GM18951 (cell line): ENCODE data around the gene PLEKHA4.
"Not testable (repeated sequence)": the region's sequence is repeated elsewhere in the genome, so short reads cannot be mapped to it uniquely, and the experiment has no call there.

ENCODE experiments used
- POLR2A ChIP-seq: IDR thresholded peaks from 4 replicates; pipeline ENCODE4 v1.6.1; 2011; ENCODE audit warnings: mild to moderate bottlenecking; ENCODE audit not compliant: insufficient read length, insufficient read depth; ENCODE audit errors: extremely low read depth
- in situ Hi-C: fragments of 300-500 bp; cut with MboI; formaldehyde crosslinking; loops from one replicate; pipeline ENCODE4 v1.12.0; 2022; ENCODE audit warnings: low sequenced_read_pairs, mixed read lengths, inconsistent platforms; ENCODE audit not compliant: unreplicated experiment

The PLEKHA4 gene

DNA sequence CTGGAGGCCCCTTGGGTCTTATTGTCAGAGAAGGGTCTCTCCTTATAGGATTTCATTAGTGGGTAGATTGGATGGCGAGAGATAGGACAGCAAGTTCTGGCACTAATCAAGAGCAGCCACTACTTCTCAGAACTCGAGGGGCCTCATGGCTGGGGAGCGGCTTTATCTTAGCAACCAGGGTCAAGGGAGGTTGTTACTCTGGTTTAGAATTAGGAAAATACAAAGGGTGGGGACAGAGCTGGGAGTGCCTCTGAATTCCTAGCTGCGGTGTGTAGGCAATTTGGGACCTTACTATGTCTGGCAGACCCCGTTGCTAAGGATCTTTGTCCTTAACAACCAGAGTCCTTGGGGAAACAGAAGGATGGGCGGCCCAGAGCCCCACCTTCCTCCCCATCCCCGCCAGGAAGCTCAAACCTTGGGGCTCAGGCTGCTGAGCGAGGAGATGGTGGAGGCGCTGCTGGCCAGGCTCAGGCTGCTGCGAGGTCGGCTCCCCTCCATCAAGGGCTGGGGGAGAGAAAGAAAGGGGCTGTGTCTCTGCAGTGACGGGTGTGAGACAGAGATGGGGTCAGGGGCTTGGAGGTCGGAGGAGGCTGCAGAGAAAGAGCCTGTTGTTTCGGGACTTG, 1.2 kb downstream of the PLEKHA4 start:
- TF ChIP-seq POLR2A, result no peak
- in situ Hi-C loops, result no loop called here

- in situ Hi-C loops, result no loop called here
- no peak for TF ChIP-seq POLR2A
Measured at GRCh38 chr19:48866692-48867091, 1.7 kb downstream of the PLEKHA4 start.

- in situ Hi-C loops, result no loop called here
- TF ChIP-seq POLR2A, result no peak
Measured at GRCh38 chr19:48862827-48863226, 5.6 kb downstream of the PLEKHA4 start.

DNA sequence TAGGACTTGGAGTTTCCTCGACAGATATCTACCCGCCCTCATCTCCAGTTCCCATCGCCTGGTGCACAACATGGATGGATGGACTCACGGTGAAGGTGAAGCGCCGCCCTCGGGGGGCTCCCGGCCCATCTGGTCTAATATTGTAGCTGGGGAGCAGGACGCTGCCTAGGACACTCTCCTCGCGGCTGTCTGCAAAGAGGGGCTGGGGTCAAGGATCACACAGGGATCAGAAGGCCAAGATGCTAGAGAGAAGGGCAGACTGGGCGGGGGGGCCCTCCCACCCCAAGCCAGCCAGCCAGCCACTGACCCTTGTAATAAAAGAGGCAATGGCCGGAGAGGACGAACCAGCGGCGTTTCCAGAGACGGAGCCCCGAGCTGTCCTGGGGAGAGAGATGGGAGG, 7.1 kb downstream of the PLEKHA4 start:
- TF ChIP-seq POLR2A, result no peak
- in situ Hi-C loops, result no loop called here

DNA sequence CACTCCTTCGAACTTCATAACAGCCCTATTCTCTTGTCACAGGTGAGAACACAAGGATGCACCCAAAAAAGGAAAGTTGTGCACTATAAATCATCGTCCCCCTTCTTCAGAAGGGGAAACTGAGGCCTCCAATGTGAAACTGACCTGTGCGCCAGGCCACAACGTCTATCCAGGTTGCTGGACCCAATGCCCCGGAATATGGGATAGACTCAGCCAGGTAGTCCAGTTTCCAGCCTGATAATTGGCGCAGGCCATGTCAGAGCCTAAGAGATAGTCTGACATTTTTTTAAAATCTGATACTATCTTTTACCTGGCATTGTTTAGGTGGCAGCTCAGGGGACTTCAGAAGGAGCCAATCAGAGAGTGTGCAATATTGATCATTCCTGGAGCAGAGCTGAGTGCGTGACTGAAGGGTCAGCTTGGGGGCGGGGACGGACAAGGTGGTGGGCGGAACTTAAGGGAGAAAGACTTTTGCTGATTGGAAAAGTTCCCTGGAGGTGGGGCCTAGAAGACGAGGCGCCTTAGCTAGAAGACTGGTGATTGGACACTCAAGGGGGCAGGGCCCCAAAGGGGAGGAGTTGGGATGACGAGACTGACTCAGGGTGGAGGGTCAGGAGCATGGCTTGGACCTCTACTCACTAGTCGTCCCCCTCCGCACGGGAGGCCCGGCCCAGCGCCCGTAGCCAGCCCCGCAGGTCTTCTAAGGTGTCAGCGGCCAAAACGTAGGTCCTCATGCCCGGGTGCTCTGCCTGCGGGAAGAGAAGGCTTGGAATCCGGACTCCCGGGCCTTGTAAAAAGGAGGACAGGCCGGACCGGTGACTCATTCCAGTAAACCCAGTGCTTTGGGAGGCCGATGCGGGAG, 8.5 kb downstream of the PLEKHA4 start:
- in situ Hi-C loops, result no loop called here

GRCh38 chr19:48858984-48859710, 9.3 kb downstream of the PLEKHA4 start:
- TF ChIP-seq POLR2A, result peak; percentile 54
- in situ Hi-C loops, result no loop called here

More for the DNA sequence above, 8.5 kb downstream of the PLEKHA4 start:
- peak; percentile 43 for TF ChIP-seq POLR2A

GRCh38 chr19:48856921-48857320, 11.5 kb downstream of the PLEKHA4 start:
- in situ Hi-C loops, result no loop called here
- no peak for TF ChIP-seq POLR2A

- in situ Hi-C loops, result no loop called here
- no peak for TF ChIP-seq POLR2A
Measured at GRCh38 chr19:48854103-48854502, 14.3 kb downstream of the PLEKHA4 start.

DNA sequence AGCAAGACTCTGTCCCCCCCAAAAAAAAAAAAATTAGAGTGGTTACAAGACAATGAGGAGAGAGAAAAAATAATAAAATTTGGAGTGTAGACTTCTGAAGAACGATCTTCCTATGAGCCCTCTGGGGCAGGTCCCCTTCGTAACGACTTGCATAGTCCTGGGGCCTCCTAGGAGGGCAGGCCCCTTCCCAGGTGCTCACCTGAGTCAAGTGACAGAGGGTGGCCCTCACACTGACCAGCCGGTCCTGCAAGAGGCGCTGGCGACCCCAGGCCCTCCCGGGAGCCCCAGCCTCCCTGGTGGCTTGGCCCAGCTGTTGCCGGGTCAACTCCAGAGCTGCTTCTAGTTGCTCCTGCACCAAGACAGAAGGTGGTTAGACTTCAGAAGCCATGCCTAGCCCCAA, 14.9 kb downstream of the PLEKHA4 start:
- TF ChIP-seq POLR2A, result no peak
- in situ Hi-C loops, result no loop called here

- in situ Hi-C loops, result no loop called here
- no peak for TF ChIP-seq POLR2A
Measured at GRCh38 chr19:48852292-48852691, 16.1 kb downstream of the PLEKHA4 start.

GRCh38 chr19:48846659-48847058, 21.8 kb downstream of the PLEKHA4 start:
- in situ Hi-C loops, result not testable (repeated sequence)

DNA sequence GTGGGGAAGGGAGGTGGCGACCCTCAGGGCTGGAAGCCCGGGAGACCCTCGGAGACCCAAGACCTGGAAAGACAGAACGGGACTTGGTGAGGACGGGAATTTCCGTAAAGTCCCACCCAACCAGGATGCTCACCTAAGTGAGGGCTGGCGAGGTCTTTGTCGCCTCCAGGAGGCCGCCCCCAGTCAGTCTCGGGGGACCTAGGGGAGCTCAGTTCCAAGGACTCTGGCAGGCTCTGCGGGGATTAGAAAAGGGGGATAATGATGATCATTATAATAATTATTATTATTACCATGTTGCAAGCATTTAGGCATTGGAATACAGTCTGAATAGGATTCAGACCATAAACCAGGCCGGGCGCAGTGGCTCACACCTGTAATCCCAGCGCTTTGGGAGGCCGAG, 23.0 kb downstream of the PLEKHA4 start:
- TF ChIP-seq POLR2A, result no peak
- in situ Hi-C loops, result no loop called here

DNA sequence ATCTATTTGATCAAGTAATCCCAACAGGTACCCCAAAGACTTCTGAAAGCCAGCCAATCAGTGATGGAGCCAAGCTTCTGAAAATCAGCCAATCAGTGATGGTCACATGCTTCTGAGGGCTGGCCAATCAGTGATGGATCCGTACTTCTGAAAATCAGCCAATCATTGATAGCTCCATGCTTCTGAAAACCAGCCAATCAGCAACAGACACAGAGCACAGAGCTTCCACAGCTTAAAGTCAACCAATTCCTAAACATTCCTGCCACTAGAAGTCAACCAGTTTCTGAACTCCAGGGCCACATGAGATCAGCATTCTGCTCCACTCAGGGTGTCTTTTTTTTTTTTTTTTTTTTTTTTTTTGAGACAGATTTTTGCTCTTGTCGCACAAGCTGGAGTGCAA, 23.9 kb downstream of the PLEKHA4 start:
- no peak for TF ChIP-seq POLR2A
- in situ Hi-C loops, result no loop called here

DNA sequence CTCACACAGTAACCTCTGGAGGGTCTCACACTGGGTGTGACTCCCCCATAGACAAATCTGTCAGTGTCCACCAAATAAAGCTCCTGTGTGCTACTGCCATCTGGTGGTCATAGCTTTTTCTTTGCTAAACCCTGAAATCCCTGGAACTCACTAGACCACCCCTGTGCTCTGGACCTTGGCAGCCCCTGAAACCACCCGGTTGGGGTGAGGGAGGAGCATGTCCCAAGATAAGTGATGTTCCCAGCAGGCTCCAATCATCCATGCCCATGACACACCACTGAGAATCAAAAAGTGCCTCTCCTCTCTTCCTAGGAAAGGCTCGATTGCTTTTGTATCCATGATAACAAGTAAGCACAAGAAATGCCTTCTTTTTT, 25.6 kb downstream of the PLEKHA4 start:
- TF ChIP-seq POLR2A, result no peak
- in situ Hi-C loops, result no loop called here
